GM12874 (cell line): ENCODE data around the gene MFSD6.

ENCODE experiments used
- TF ChIP-seq, protein P1 (sequence below): IDR thresholded peaks from 2 replicates; pipeline ENCODE4 v1.5.1; 2011; ENCODE audit warnings: low read depth, mild to moderate bottlenecking, control low read depth, low read length, moderate library complexity; ENCODE audit not compliant: insufficient read depth

MFSD6 gene

DNA sequence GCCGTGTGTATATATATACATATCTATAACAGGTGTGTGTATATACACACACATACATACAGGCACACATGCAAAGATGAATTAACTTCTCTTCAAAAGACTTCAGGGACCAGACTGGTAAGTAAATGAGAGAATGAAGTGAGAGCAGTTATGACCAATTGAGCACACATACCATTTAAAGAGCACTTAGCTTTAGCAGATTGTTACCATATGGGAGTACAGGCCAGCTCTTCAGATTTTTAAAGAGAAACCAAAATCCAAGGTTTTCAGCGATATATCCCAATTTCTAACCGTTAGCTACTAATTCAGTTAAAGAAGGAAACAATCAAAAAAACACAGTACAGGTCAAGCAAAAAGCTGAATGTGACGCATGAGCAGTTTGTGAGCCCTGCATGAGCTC lies 41.1 kb upstream of the MFSD6 start:
- TF ChIP-seq, protein P1, sequence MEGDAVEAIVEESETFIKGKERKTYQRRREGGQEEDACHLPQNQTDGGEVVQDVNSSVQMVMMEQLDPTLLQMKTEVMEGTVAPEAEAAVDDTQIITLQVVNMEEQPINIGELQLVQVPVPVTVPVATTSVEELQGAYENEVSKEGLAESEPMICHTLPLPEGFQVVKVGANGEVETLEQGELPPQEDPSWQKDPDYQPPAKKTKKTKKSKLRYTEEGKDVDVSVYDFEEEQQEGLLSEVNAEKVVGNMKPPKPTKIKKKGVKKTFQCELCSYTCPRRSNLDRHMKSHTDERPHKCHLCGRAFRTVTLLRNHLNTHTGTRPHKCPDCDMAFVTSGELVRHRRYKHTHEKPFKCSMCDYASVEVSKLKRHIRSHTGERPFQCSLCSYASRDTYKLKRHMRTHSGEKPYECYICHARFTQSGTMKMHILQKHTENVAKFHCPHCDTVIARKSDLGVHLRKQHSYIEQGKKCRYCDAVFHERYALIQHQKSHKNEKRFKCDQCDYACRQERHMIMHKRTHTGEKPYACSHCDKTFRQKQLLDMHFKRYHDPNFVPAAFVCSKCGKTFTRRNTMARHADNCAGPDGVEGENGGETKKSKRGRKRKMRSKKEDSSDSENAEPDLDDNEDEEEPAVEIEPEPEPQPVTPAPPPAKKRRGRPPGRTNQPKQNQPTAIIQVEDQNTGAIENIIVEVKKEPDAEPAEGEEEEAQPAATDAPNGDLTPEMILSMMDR: no peak

DNA sequence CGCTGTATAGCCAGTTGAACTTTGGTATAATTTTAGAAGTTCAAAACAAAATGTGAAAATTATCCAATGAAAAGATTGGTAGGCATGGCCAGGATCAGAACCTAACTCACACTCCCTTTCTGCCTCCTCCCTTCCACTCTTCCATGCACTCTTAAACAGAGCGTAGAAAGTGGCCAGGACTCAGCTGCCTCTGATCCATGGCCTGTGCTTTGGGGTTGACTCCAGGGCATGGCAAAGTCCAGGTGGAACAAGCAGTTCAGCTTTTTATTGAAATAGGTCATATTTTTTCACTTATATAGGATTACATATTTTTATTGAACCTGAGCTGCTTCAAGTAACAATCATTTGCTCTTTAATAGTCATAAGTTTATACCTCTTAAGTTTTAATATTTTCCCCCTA lies 38.5 kb upstream of the MFSD6 start:
- TF ChIP-seq, protein P1: no peak

DNA sequence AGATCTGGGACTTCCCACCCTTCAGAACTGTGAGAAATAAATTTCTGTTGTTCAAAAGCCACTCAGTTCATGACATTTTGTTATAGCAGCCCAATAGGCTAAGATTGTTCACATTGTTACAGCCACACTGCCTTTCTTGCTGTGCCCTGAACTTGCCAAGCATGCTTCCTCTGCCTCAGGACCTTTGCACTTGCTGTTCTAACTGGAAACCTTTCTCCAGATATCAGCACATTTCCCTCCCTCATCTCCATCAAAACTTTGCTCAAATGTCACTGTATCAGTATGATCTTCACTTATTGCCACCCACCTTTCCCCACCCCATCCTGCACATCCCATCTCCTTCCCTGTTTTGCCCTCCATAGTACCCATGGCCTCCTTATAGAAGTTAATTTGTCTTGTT lies 32.1 kb upstream of the MFSD6 start:
- TF ChIP-seq, protein P1: no peak

DNA sequence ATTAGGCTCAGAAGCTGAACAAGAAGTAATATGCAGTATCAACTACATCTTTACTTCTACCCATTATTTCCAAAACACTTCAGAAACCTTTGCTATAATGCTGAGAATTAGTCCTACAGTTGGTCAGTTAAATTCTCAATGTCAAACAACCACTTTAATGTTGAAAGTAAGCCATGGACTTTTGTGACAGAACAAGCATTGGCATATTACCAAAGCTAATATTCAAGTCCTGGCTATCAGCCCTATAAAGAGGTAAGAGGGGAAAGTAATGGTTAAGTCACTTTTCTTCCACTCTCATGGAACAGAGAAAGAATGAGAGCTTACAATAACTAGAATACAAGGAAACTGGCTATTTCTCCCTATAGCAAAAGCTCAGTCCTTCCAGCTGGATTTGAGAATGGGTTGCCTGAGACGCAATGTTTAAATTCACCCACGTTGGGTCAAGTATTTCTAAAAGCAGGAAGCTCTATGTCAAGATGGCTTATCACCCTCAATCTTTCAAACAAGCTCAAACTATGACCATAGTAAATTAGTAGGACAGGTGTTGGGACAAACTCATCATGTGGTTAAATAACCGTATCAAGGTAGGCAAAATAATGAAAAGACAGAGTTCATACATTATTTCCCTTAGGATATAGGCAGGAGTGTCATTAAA lies 31.4 kb upstream of the MFSD6 start:
- TF ChIP-seq, protein P1: no peak

DNA sequence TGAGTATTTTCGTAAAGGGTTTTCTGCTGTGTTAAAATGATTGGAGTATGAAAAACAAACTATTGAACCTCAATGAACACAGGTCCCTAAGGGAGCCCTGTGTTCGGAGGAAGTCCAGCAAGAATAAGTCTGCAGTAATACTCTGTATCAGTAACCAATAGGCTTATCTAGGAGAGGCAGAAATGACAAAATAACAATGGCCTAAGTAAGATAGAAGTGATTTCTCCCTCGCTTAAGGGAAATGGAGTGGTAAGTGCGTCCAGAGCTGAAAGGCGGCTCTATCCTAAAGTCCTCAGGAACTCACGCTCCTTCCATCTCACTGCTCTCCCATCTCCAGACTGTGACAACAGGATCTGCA lies 29.3 kb upstream of the MFSD6 start:
- TF ChIP-seq, protein P1: no peak

DNA sequence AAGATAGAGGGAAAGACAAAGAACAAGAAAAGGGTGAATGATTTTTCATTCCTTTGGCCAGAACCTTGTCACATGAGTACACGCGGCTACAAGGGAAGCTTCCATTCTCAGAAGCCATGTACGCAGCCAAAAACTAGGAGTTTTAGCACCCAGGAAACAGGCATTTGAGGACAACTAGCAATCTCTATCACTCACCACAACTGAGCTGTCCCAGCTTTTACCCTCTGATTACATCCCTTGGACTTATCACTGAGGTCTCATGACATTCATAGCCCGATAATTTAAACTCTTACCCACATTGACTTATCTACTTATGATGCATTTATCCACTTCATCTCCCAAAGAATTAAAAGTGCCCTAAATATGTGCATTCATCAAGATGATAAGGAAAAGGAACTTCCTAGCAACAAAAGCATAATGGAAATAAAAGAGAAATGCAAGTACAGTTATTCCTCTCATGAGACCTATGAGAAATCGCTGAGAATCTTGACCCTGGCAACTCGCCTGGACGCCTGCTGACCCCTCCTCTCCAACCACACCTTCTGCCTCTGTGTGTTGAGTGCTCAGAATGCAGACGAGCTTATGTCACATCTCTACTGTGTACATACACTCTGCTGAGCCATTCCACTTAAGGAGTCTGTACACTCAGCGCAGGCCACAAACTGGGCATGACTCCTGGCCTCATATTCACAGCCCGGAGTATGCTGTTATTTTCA lies 28.7 kb upstream of the MFSD6 start:
- TF ChIP-seq, protein P1: no peak

DNA sequence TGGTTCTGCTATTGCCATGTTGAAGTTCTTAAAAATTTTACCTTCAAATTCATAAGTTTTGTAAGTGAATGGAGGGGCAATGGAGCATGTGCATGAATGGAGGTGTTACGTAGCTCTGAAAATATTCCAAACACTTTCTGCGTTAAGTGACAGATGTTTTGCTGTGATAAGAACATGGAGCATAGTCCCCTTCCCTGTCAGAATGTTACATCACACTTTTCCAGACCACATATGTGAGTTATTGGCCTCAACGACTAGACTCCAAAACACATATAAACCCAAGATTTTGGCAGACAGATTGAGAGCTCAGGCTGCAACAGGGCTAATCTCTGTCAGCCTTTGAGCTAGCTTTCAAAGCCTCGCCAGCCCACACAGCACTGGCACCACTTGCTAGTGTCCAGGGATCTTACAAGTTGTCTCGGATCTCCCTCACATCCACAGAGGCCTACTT lies 27.2 kb upstream of the MFSD6 start:
- TF ChIP-seq, protein P1: no peak
